ENCODE measurements around the gene RSPH1. TPM values are rescaled to one million over a fixed set of nuclear protein-coding genes. Genes with fewer than 3 reads are reported as not detected.

RSPH1 gene
- total RNA-seq, 1 experiment from 2014 or later: 1.5 TPM

- 0 out of 4 replicates have a peak, but pooled peaks cover 0 to 5% of the 10 kb centered on the region in 2 experiments for H3K4me1 ChIP-seq (ENCODE audit: control insufficient read depth in 1 of 2, insufficient read depth in 2 of 2, low read length in 2 of 2)
- H3K9me2 ChIP-seq (ENCODE audit: insufficient read depth): no peaks in the 10 kb centered on the region
- H3K27ac ChIP-seq (ENCODE audit: low read depth, low read length): no peak overlapping the region
- BruUV-seq (replicated peaks): no TSS peak
- no peak overlapping the region for H2AFZ ChIP-seq (ENCODE audit: low read depth, low read length, poor library complexity, severe bottlenecking)
- no peak overlapping the region for H3K9ac ChIP-seq (ENCODE audit: low read length)
- no peaks in the 10 kb centered on the region for H3K9me3 ChIP-seq (ENCODE audit: control insufficient read depth in 1 of 2, insufficient read depth in 1 of 2, low read depth in 1 of 2, low read length in 2 of 2)
- peaks cover 13% of the 10 kb centered on the region; the same call in 1 of the 2 replicates for H3K27me3 ChIP-seq (ENCODE audit: insufficient read depth, low read length)
- TF ChIP-seq EGR1 (IDR thresholded peaks at IDR 0.05; ENCODE audit: low read depth): no peak
- no peak for TF ChIP-seq ZBTB33 (IDR thresholded peaks at IDR 0.05; ENCODE audit: extremely low read depth, insufficient replicate concordance, low read length)
- TF ChIP-seq EZH2 (IDR thresholded peaks at IDR 0.05): no peak
- TF ChIP-seq YY1 (IDR thresholded peaks at IDR 0.05; ENCODE audit: extremely low read depth, insufficient replicate concordance, low read depth, low read length): no peak
- TF ChIP-seq JUND (IDR thresholded peaks at IDR 0.05): no peak
- no peak for TF ChIP-seq SRF (IDR thresholded peaks at IDR 0.05; ENCODE audit: low read depth)
- TF ChIP-seq CBX3 (IDR thresholded peaks at IDR 0.05; ENCODE audit: low read depth): no peak
- TF ChIP-seq SP1 (IDR thresholded peaks at IDR 0.05; ENCODE audit: low read depth): no peak
- no peak for TF ChIP-seq ZNF274 (IDR thresholded peaks at IDR 0.05; ENCODE audit: low read depth, low read length)
- TF ChIP-seq CEBPB (IDR thresholded peaks at IDR 0.05; ENCODE audit: low read depth): no peak
- no peak for TF ChIP-seq TCF7L2 (IDR thresholded peaks at IDR 0.05; ENCODE audit: borderline replicate concordance, extremely low read depth, insufficient read depth, insufficient read length)
- RAD21 ChIA-PET (ENCODE audit: low non-redundant PET in 1 of 2, low total read pairs in 2 of 2, uncharacterized antibody in 2 of 2, unreplicated experiment in 2 of 2): no interaction called here
- no peak for ATAC-seq
- no peaks in the 10 kb centered on the region for H3K36me3 ChIP-seq (ENCODE audit: control insufficient read depth in 1 of 2, insufficient read depth in 2 of 2, low read length in 2 of 2)
- no peak overlapping the region for H3K4me3 ChIP-seq (replicated peaks in 1 of 2; ENCODE audit: low read depth in 1 of 2, low read length in 2 of 2)
- no peak overlapping the region for H3K4me2 ChIP-seq (ENCODE audit: low read length)
- no peaks in the 10 kb centered on the region for H3K79me2 ChIP-seq (ENCODE audit: insufficient read depth, low read length)
- no peak for DNase-seq (ENCODE audit: low read depth, low spot score)
- no peaks in the 10 kb centered on the region for H4K20me1 ChIP-seq (ENCODE audit: insufficient read depth)
- intact Hi-C loops (cut with micrococcal nuclease): no loop called here
- CTCF ChIA-PET: no interaction called here
- POLR2A ChIA-PET: no interaction called here
Measured at GRCh38 chr21:42436914-42437313, 59.1 kb downstream of the RSPH1 start.
